ENCODE data around the gene ZNF780A. TPM values are rescaled to one million over a fixed set of nuclear protein-coding genes. Genes with fewer than 3 reads are reported as not detected.

The ZNF780A gene
- total and polyA plus RNA-seq, 2 experiments from 2014 or later = 12.3 to 15.0 TPM

- Histone ChIP-seq H3K27ac (ENCODE audit: low read depth) (no peak overlapping the region), H3F3A (replicated peaks; ENCODE audit: low read depth) (no peaks in the 10 kb centered on the region), H2AFZ (no peak overlapping the region), H3K9me2 (ENCODE audit: insufficient read depth) (no peaks in the 10 kb centered on the region), H3K4me1 (ENCODE audit: insufficient read depth) (no peaks in the 10 kb centered on the region), H3K4me3 (no peak overlapping the region), H3K27me3 (ENCODE audit: insufficient read depth) (no peaks in the 10 kb centered on the region), H3K4me2 (no peak overlapping the region), H3K36me3 (ENCODE audit: insufficient read depth) (peaks cover 31% of the 10 kb centered on the region), H4K20me1 (replicated peaks; ENCODE audit: insufficient read depth) (no peaks in the 10 kb centered on the region), H3K79me2 (replicated peaks; ENCODE audit: insufficient read depth) (no peaks in the 10 kb centered on the region)
- DNase-seq (ENCODE audit: low spot score) (no peak), ATAC-seq (no peak)
- H3K4me1 Mint-ChIP-seq = no peaks in the 10 kb centered on the region
- peaks cover 92% of the 10 kb centered on the region for H3K9me3 Mint-ChIP-seq
- H3K36me3 Mint-ChIP-seq (ENCODE audit: low read depth) = peaks cover 81% of the 10 kb centered on the region
- H3K27me3 Mint-ChIP-seq (ENCODE audit: insufficient read depth, low read depth, poor library complexity) = no peaks in the 10 kb centered on the region
- no peak overlapping the region for H3K4me3 Mint-ChIP-seq
- TF ChIP-seq ZNF462 (CRISPR knock-in tag; IDR thresholded peaks at IDR 0.05) (no peak), NANOG (IDR thresholded peaks at IDR 0.05; ENCODE audit: borderline replicate concordance) (no peak), REST (IDR thresholded peaks at IDR 0.05; ENCODE audit: unreplicated experiment) (no peak), EZH2phosphoT487 (IDR thresholded peaks at IDR 0.05; ENCODE audit: unreplicated experiment) (no peak), ZNF114 (CRISPR knock-in tag; IDR thresholded peaks at IDR 0.05) (no peak), EZH2 (IDR thresholded peaks at IDR 0.05; ENCODE audit: low read depth, unreplicated experiment) (no peak), POLR2AphosphoS5 (IDR thresholded peaks at IDR 0.05; ENCODE audit: low read depth) (no peak), CREB1 (CRISPR knock-in tag; IDR thresholded peaks at IDR 0.05; ENCODE audit: low read depth) (no peak), CTCF (conservative IDR thresholded peaks at IDR 0.05; ENCODE audit: low read depth in 2 of 2) (no peak), JUNB (IDR thresholded peaks at IDR 0.05; ENCODE audit: unreplicated experiment) (no peak), ETS1 (IDR thresholded peaks at IDR 0.05) (no peak), ZNF331 (CRISPR knock-in tag; IDR thresholded peaks at IDR 0.05; ENCODE audit: low read depth) (no peak), STAT1 (IDR thresholded peaks at IDR 0.05; ENCODE audit: unreplicated experiment) (no peak)
- H3K27ac Mint-ChIP-seq = no peak overlapping the region
Observed at GRCh38 chr19:40033989-40034560, 56.7 kb downstream of the ZNF780A start.
